ENCODE results near the gene GARIN1A.

The GARIN1A gene

GRCh38 chr7:128701062-128701785 lies 29.1 kb downstream of the GARIN1A start:
- Histone ChIP-seq H3K27ac (ENCODE audit: low read depth, low read length, poor library complexity, severe bottlenecking) (no peak overlapping the region), H3K36me3 (ENCODE audit: insufficient read depth, low read length) (no peaks in the 10 kb centered on the region), H3K9me2 (ENCODE audit: low read depth, low read length) (no peaks in the 10 kb centered on the region), H2AFZ (ENCODE audit: low read length) (no peak overlapping the region), H3F3A (ENCODE audit: insufficient read depth, low read length) (no peaks in the 10 kb centered on the region), H3K4me3 (ENCODE audit: low read depth, low read length, poor library complexity, severe bottlenecking) (no peak overlapping the region), H4K20me1 (ENCODE audit: insufficient read depth, low read length) (no peaks in the 10 kb centered on the region), H3K27me3 (ENCODE audit: insufficient read depth, low read length) (peaks cover 10% of the 10 kb centered on the region; the same call in 1 of the 2 replicates), H3K4me1 (ENCODE audit: insufficient read depth, low read length, severe bottlenecking) (peaks cover 10% of the 10 kb centered on the region), H3K4me2 (ENCODE audit: low read length) (no peak overlapping the region), H3K9me3 (ENCODE audit: low read length) (no peaks in the 10 kb centered on the region), H3K9ac (ENCODE audit: low read length) (no peak overlapping the region), H3K79me2 (ENCODE audit: insufficient read depth, low read length) (no peaks in the 10 kb centered on the region)
- TF ChIP-seq EZH2 (IDR thresholded peaks at IDR 0.05; ENCODE audit: borderline replicate concordance, low read length) (no peak), CTCF (IDR thresholded peaks at IDR 0.05; ENCODE audit: low read length) (no peak)

GRCh38 chr7:128703609-128704241 lies 31.6 kb downstream of the GARIN1A start:
- no peaks in the 10 kb centered on the region for H3K4me1 ChIP-seq (ENCODE audit: insufficient read depth, low read length, severe bottlenecking)
- H3F3A ChIP-seq (ENCODE audit: insufficient read depth, low read length): no peaks in the 10 kb centered on the region
- no peak for TF ChIP-seq CTCF (IDR thresholded peaks at IDR 0.05; ENCODE audit: low read length)
- no peak for TF ChIP-seq EZH2 (IDR thresholded peaks at IDR 0.05; ENCODE audit: borderline replicate concordance, low read length)
- H3K79me2 ChIP-seq (ENCODE audit: insufficient read depth, low read length): no peaks in the 10 kb centered on the region
- peaks cover 14% of the 10 kb centered on the region; the same call in 1 of the 2 replicates for H3K27me3 ChIP-seq (ENCODE audit: insufficient read depth, low read length)
- H3K9me2 ChIP-seq (ENCODE audit: low read depth, low read length): no peaks in the 10 kb centered on the region
- H2AFZ ChIP-seq (ENCODE audit: low read length): no peak overlapping the region
- H3K27ac ChIP-seq (ENCODE audit: low read depth, low read length, poor library complexity, severe bottlenecking): no peak overlapping the region
- H3K4me3 ChIP-seq (ENCODE audit: low read depth, low read length, poor library complexity, severe bottlenecking): no peak overlapping the region
- H3K9ac ChIP-seq (ENCODE audit: low read length): no peak overlapping the region
- H3K36me3 ChIP-seq (ENCODE audit: insufficient read depth, low read length): no peaks in the 10 kb centered on the region
- H4K20me1 ChIP-seq (ENCODE audit: insufficient read depth, low read length): no peaks in the 10 kb centered on the region
- H3K4me2 ChIP-seq (ENCODE audit: low read length): no peak overlapping the region
- H3K9me3 ChIP-seq (ENCODE audit: low read length): no peaks in the 10 kb centered on the region

GRCh38 chr7:128705891-128706333 lies 33.8 kb downstream of the GARIN1A start:
- H4K20me1 ChIP-seq (ENCODE audit: insufficient read depth, low read length): no peaks in the 10 kb centered on the region
- no peak overlapping the region for H3K27ac ChIP-seq (ENCODE audit: low read depth, low read length, poor library complexity, severe bottlenecking)
- no peak overlapping the region for H3K4me3 ChIP-seq (ENCODE audit: low read depth, low read length, poor library complexity, severe bottlenecking)
- H3K4me2 ChIP-seq (ENCODE audit: low read length): no peak overlapping the region
- H3K9ac ChIP-seq (ENCODE audit: low read length): no peak overlapping the region
- no peaks in the 10 kb centered on the region for H3K4me1 ChIP-seq (ENCODE audit: insufficient read depth, low read length, severe bottlenecking)
- no peaks in the 10 kb centered on the region for H3K79me2 ChIP-seq (ENCODE audit: insufficient read depth, low read length)
- H3K9me3 ChIP-seq (ENCODE audit: low read length): no peaks in the 10 kb centered on the region
- H3K36me3 ChIP-seq (ENCODE audit: insufficient read depth, low read length): no peaks in the 10 kb centered on the region
- no peaks in the 10 kb centered on the region for H3K9me2 ChIP-seq (ENCODE audit: low read depth, low read length)
- H3F3A ChIP-seq (ENCODE audit: insufficient read depth, low read length): no peaks in the 10 kb centered on the region
- H2AFZ ChIP-seq (ENCODE audit: low read length): no peak overlapping the region
- TF ChIP-seq EZH2 (IDR thresholded peaks at IDR 0.05; ENCODE audit: borderline replicate concordance, low read length): no peak
- TF ChIP-seq CTCF (IDR thresholded peaks at IDR 0.05; ENCODE audit: low read length): no peak
- H3K27me3 ChIP-seq (ENCODE audit: insufficient read depth, low read length): peaks cover 9% of the 10 kb centered on the region; the same call in 1 of the 2 replicates

All from OCI-LY1 (cell line).